Measurements from ENCODE around the gene MXD3. TPM values are rescaled to one million over a fixed set of nuclear protein-coding genes. Genes with fewer than 3 reads are reported as not detected.

Gene MXD3
- polyA plus RNA-seq, 3 donors, result 21.5 to 61.9 (median 25.5) TPM

- peaks cover 22 to 44% of the 10 kb centered on the region in 2 donors for H3K36me3 Mint-ChIP-seq
- intact Hi-C loops (cut with micrococcal nuclease), result loop anchor here (10.0 kb wide), 2 partner anchors 185 to 275 kb away; partner anchors contain the start of genes DOK3 (in 1 of the 2) and TMED9 (in 1 of the 2)
- 77% methylated on average over 11 of the region's 14 CpGs for WGBS (ENCODE audit: insufficient coverage)
- H3K9ac ChIP-seq (ENCODE audit: insufficient read depth, low read length, poor library complexity, severe bottlenecking), result no peak overlapping the region
- peaks cover 20% of the 10 kb centered on the region for H4K20me1 ChIP-seq (ENCODE audit: insufficient read depth, low read length)
- H3K4me1 Mint-ChIP-seq, result peaks cover 39% of the 10 kb centered on the region
- peaks cover 4 to 8% of the 10 kb centered on the region in 2 donors for H3K9me3 ChIP-seq (replicated peaks in 1 of 2; ENCODE audit: control insufficient read depth in 1 of 2, insufficient read depth in 1 of 2, low read length in 2 of 2)
- no peak for TF ChIP-seq CTCF (IDR thresholded peaks at IDR 0.05)
- H2AFZ ChIP-seq (ENCODE audit: insufficient read depth, low read depth, low read length, poor library complexity, severe bottlenecking), result no peak overlapping the region
- no peaks in the 10 kb centered on the region for H3K27me3 ChIP-seq (ENCODE audit: control insufficient read depth in 2 of 2, insufficient read depth in 2 of 2, low read length in 2 of 2)
- peaks cover 0 to 3% (median 2%) of the 10 kb centered on the region in 3 donors for H3K27me3 Mint-ChIP-seq (ENCODE audit: low read depth in 3 of 3)
- DNase-seq, result peak in 2 of 3 donors; percentile 37 to 52
- no peak overlapping the region for H3K4me3 ChIP-seq (replicated peaks in 1 of 3; ENCODE audit: low read depth in 2 of 3, low read length in 3 of 3)
- peaks cover 7 to 12% (median 10%) of the 10 kb centered on the region in 7 donors for H3K9me3 Mint-ChIP-seq
- peak overlapping the region in 4 of 7 donors; percentile 25 to 81 (median 38) for H3K27ac Mint-ChIP-seq
- H3K4me2 ChIP-seq (replicated peaks; ENCODE audit: extremely low read depth, low read length, poor library complexity, severe bottlenecking), result no peak overlapping the region
- H3K27ac ChIP-seq (ENCODE audit: low read depth in 1 of 2, low read length in 2 of 2), result no peak overlapping the region
- H3K79me2 ChIP-seq (ENCODE audit: insufficient read depth, low read length), result peaks cover 5% of the 10 kb centered on the region
- peak overlapping the region in 1 of 2 donors; percentile 5 for H3K4me3 Mint-ChIP-seq
- no peaks in the 10 kb centered on the region for H3K36me3 ChIP-seq (replicated peaks in 1 of 2; ENCODE audit: control insufficient read depth in 1 of 2, insufficient read depth in 2 of 2, low read length in 2 of 2)
- H3K4me1 ChIP-seq (ENCODE audit: control insufficient read depth in 1 of 2, insufficient read depth in 2 of 2, low read length in 2 of 2), result peaks cover 15 to 33% of the 10 kb centered on the region in 2 donors
These were observed 8.4 kb upstream of the MXD3 start for GRCh38 chr5:177319913-177320588.

- peaks cover 36% of the 10 kb centered on the region for H3K4me1 Mint-ChIP-seq
- Histone ChIP-seq H3K27me3 (ENCODE audit: control insufficient read depth in 2 of 2, insufficient read depth in 2 of 2, low read length in 2 of 2) (no peaks in the 10 kb centered on the region), H3K36me3 (replicated peaks in 1 of 2; ENCODE audit: control insufficient read depth in 1 of 2, insufficient read depth in 2 of 2, low read length in 2 of 2) (no peaks in the 10 kb centered on the region), H3K9ac (ENCODE audit: insufficient read depth, low read length, poor library complexity, severe bottlenecking) (no peak overlapping the region), H3K79me2 (ENCODE audit: insufficient read depth, low read length) (peaks cover 25% of the 10 kb centered on the region), H2AFZ (ENCODE audit: insufficient read depth, low read depth, low read length, poor library complexity, severe bottlenecking) (no peak overlapping the region), H3K9me3 (replicated peaks in 1 of 2; ENCODE audit: control insufficient read depth in 1 of 2, insufficient read depth in 1 of 2, low read length in 2 of 2) (peaks cover 4 to 8% of the 10 kb centered on the region in 2 donors), H3K27ac (ENCODE audit: low read depth in 1 of 2, low read length in 2 of 2) (no peak overlapping the region), H4K20me1 (ENCODE audit: insufficient read depth, low read length) (peaks cover 27% of the 10 kb centered on the region), H3K4me1 (ENCODE audit: control insufficient read depth in 1 of 2, insufficient read depth in 2 of 2, low read length in 2 of 2) (peaks cover 19 to 31% of the 10 kb centered on the region in 2 donors), H3K4me3 (replicated peaks in 1 of 3; ENCODE audit: low read depth in 2 of 3, low read length in 3 of 3) (no peak overlapping the region), H3K4me2 (replicated peaks; ENCODE audit: extremely low read depth, low read length, poor library complexity, severe bottlenecking) (no peak overlapping the region)
- H3K27me3 Mint-ChIP-seq (ENCODE audit: low read depth in 3 of 3), result peaks cover 0 to 4% (median 2%) of the 10 kb centered on the region in 3 donors
- 52% methylated on average over 6 of the region's 7 CpGs for WGBS (ENCODE audit: insufficient coverage)
- DNase-seq, result peak; percentile 65 to 79 (median 71)
- peak; percentile 91 for TF ChIP-seq CTCF (IDR thresholded peaks at IDR 0.05)
- H3K9me3 Mint-ChIP-seq, result peaks cover 7 to 12% (median 10%) of the 10 kb centered on the region in 7 donors
- H3K4me3 Mint-ChIP-seq, result no peak overlapping the region
- H3K36me3 Mint-ChIP-seq, result peaks cover 16 to 38% of the 10 kb centered on the region in 2 donors
- H3K27ac Mint-ChIP-seq, result peak overlapping the region in 2 of 7 donors; percentile 57 to 69
- intact Hi-C loops (cut with micrococcal nuclease), result loop anchor here (10.0 kb wide), 2 partner anchors 187 to 277 kb away; partner anchors contain the start of genes DOK3 (in 1 of the 2) and TMED9 (in 1 of the 2)
These were observed 6.3 kb upstream of the MXD3 start for GRCh38 chr5:177317959-177318377.

All from CD14-positive monocyte (primary cell).